Left kidney (tissue), 2 donors: ENCODE results near the gene SLC25A21. TPM values are rescaled to one million over a fixed set of nuclear protein-coding genes. Genes with fewer than 3 reads are reported as not detected.
"Not testable (repeated sequence)": the region's sequence is repeated elsewhere in the genome, so short reads cannot be mapped to it uniquely, and the experiment has no call there.

Experiments
- DNase-seq: peaks from one replicate; pipeline ENCODE4 v3.0.0-alpha.2; 2013
- polyA plus RNA-seq: library from polyadenylated mRNA; unstranded; fragments of 120-200 nt; gene quantifications from one replicate; pipeline ENCODE4 v1.2.1, GENCODE V29; 2013; ENCODE audit not compliant: insufficient read length

Gene SLC25A21
- polyA plus RNA-seq, 1 donor = 4.4 TPM

DNA sequence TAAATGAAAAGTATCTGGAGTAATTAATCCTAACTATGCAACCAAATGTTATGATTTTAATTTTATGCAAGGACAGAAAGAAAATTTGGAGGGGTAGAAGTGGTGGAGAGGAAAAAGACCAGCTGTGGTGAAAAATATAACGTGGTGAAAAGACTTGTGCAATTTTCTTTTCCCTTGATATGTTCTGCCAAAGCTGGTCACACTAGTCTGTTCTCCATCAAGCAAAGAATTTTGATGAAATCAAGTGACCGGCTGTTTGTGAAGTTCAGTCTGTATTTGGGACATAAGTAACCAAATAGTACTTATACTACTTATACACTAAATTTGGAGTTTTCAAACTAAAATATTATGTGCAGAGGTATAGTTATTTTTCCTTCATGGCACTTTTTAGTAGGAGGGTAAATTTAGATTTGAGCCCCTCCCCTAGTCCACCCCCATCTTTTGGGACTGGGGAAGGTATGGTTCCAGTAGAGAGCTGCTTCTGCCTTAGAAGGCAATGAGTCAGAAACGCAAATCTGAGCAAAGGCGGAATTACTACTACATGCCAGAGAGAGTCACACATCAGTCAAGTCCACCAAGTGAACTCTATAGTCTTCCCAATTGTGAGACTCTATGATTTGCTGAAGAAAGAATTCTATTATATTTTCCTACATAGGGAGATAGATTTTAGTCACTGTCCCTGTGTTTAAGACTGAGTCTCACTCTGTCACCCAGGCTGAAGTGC is 229.7 kb downstream of the SLC25A21 start:
- no peak for DNase-seq

DNA sequence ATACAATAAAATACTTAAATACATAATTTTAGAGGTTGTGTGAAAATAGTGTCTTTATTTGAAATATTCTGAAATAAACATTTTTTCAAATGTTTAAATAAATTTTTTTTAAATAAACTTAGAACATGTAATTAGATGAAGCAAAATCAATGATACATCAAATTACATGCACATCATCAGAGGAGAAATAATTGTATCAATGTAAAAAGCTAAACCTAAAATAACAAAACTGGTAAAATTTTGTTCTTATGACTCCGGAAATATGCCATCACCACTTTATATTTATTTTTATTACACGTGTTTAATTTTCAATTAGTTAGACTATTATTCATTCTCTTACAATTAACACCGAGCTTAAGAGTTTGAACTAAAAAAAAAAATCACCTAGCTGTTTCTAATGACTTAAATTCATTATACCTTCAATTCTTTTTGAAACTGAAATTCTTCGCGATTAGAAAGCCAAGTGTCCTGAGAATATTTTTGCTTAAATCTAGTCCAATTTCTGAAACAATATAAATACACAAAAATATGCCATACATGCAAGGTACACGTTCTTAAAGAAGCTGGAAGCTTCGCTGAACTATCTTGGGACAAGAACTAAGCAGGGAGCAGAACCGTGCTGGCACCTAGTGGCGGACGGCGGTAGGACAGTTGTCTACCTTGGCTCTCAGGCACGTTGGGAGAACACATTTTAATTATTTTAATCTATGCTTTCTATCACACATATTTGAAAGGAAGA is 230.5 kb downstream of the SLC25A21 start:
- DNase-seq = peak; percentile 62

DNA sequence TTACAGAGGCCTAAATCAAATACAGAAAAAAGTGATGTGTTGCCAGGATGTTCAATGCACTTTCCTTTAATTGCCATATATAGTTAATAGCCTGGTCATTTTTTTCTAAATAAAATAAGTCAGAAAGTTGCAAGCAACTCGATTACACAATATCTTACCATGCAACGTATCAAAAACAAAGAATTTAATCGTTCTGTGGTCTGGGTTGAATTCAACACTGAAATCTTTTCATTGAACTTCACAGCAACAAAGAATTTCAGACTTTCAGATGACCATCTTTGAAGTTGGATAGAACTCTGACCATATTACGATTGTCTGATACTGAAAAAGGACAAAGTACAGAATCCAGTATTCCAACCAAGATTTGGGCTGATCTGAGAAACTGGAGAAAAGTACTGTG is 231.9 kb downstream of the SLC25A21 start:
- no peak for DNase-seq

DNA sequence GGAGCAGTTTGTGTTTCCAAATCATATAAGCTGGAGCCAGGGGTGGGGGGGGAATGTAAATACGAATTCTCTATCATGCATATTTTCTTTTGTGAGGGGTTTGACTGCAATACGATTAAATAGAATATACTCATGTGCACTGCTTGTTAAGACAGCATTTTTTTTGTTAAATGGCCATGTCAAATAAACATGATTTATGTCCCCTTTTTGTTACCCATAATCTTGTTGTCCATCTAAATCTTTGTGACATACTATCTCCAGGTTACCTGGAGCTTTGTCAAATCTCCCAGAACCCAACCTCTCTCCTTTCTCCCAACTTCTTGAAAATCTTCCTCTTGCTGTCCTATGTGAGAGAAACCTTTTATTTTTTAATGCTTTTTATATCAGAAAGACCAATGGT is 233.1 kb downstream of the SLC25A21 start:
- DNase-seq = no peak

DNA sequence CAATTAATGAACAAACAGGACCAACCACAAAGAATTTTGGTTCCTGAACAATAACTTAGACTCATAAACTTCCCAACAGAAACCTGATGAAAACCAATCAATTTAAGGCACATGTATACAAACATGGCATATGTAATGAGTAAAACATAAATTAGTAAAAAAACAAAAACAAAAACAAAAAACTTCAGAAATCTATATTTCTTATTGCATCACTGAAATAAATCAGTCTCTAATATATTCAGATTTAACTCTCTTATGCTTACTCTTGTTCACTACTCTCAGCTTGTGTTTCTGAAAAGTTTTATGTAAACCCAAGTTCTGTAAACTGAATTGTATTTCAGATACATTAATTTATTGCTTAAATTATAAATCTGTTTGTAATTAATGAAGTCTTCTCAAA is 233.7 kb downstream of the SLC25A21 start:
- DNase-seq = no peak

DNA sequence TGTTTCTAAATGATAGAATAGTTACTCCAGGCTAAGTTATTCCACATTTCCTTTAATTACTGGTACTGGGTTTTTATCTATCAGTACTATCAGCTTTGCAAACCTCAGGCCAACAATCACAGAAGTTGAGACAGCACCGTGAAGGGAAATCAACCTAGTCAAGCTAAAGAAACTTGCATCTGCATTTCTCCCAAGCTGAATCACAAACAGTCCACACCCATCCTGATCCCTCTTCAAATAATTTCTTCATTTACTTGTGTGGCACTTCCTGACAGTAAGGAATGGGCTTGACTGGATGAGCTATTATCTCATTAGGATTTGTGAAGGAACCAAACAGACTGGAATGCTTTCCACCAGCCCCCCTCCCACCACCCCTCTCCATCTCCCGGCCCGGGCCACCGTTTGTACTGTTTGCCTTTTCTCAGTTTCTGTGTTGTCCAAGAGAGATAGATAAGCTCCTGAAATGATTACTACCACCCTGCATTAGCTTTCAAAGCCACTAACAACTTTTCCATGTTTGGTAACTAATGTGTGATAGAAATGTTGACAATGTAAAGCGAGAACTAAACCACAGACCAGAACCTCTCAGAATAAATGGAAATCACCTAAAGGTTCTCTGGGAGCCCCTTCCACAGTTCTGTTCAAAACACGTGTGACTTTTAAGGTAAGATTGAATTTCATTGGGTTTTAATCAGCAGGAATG is 236.3 kb downstream of the SLC25A21 start:
- no peak for DNase-seq

DNA sequence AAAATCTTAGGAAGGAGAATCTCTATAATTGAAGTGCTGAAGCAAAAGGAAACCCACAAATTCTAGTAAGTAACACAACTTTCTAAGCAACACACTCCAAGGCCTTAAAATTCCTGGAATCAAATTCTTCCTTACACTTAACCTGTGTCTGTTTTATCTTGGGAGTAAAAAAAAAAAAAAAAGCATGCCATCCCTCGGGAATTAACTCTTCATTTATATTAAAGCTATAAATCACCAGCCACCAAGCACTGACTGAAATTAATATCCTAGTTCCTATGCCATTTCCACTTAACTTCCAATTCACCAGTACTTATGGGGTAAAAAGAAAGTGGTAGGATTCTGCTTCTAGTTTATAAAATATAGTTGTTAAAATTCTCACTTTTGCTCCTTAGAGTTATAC is 238.1 kb downstream of the SLC25A21 start:
- DNase-seq = no peak

DNA sequence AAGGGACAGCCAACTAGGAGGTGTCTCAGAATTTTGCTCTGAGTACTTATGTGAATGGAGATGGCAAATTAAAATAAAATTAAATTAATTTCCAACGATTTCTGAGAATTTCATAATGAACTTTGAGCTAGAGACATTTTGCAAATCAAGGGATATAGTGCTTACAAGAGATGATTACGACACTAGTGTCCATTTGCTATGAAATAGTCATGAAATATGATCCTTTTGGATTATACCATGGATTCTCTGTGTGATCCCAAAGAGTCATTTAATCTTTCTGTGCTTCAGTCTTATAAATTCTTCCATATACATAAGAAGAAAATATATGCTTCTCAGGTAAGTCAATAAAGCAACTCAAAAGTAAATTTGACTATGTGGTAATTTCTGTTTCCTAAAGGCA is 240.6 kb downstream of the SLC25A21 start:
- no peak for DNase-seq

DNA sequence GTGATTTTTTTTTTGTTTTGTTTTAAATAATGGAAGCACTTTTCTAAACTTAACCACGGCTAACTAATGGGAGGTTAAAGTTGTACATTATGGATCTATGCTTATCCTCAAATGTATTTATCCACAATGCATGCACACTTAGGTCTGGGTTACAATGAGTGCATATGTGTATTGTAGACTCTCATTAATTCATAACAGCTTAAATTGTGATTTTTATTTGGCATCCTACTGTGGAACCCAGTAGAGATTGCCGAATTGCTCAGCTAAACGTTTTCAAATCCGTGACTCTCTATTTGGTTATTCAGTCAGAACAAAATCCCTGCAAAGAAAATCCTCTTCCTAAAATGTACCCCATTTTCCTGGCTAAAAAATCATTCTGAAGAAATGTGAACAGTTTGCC is 244.0 kb downstream of the SLC25A21 start:
- no peak for DNase-seq

DNA sequence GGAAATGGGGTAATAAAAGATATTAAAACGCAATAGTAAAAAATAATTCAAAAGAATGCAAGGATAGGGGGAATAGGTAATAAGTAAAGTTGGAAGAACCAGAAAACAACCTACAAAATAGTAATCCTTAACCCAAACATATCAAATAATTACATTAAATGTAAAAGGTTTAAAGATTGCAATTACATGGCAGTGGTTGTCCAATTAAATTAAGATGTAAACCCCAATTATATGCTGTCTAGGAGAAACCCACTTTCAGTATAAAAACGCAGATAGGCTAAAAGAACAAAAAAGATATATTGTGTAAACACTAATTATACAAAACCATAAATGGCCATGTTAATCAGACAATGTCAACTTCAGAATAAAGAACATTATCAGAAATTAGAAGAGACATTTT is 247.3 kb downstream of the SLC25A21 start:
- no peak for DNase-seq

DNA sequence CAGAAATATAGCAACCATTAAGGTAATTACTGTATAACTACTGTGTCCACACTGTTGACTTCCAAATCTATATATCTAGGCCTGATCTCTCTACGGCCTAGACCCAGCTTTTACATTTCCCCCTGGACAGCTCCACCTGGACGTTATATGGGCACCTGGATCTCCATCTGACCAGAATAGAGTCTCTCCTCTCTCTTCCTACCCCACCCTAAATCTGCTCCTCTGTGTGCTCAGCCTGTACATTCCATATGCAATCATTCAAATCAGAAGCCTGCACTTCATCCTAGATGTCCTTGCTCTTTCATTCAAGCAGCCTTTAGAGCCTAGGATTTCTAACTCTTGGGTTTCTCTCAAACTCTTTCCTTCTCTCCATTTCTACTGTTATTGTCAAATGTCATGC is 255.7 kb downstream of the SLC25A21 start:
- no peak for DNase-seq

DNA sequence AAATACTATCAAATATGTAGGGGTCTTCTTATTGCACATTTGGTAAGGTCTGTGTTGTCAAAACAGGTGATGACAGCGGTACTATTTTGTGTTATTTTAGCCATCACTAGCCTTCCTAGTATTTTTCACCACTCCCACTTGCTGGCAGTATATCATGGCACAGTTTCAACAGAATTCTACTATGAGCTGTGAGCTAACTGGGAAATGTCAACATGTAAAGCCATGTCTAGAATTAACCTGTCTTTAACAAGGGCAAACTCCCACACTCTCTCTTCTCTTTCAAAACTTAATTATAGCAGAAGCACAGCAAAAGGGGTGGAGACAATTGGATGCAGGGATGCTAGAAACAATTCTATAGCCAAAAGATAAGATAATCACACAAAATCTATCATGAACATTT is 257.3 kb downstream of the SLC25A21 start:
- peak; percentile 26 for DNase-seq

DNA sequence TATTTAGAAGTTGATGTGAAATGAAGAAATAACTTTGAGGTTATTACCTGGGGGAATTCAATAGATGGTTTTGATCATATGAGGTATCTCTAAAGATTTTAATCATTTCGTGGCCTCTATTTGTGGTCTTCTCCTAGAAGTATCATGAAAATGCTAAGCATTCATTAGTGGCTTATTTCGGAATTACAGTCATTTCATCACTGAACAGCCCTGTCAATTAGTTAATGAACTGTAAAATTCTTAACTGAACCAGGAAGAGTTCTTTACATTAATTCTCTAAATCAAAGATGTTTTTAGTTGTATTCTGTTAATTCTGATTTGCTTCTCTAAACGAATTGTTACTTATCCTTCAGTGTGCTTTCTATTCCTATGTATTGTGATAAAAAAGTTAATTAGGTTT is 261.8 kb downstream of the SLC25A21 start:
- DNase-seq = no peak

DNA sequence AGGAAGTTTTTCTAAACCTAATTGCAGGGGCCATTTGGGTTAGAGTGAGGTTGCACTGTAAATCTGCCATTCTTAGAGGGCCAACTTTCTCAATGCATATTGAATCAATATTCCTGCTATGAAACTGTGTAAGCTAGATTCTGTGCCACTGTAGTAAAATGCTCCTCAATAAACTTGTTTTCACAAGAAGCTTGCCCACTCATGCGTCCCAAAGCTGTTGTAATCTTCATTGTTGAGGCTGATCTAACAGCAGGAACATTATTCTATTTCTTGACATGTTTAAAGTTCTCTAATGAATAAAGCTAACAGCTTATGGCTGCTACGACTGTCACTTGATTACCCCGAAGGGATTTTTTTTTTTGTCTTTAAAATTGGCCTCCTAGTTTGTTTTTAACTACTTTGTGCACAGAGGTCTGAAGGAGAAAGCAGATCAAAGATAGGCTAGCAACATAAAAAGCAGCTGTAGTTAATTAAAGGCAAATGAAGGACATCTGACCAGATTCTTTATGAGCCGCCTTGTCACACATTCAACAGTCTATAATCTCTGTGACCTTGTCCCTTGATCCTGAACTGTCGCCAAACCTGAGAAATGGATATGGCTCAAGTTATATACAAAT is 267.0 kb downstream of the SLC25A21 start:
- peak; percentile 15 for DNase-seq

DNA sequence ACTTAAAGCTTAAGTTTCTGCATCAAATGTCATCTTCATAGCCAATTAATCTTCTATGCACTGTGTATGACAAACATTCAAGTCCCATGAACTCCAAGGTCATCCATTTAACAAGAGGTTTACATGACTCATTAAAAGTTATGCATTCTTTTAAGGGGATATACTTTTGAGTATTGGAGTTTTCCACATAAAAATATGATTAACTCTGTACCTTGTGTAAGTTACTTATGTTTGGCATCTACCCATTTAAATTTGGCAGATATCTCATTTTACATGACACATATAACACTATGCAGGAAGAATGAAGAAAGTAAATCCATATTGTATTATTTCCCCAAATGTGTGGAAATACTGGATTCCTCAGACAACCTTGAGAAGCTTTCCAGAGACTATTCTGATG is 270.5 kb downstream of the SLC25A21 start:
- DNase-seq = no peak

DNA sequence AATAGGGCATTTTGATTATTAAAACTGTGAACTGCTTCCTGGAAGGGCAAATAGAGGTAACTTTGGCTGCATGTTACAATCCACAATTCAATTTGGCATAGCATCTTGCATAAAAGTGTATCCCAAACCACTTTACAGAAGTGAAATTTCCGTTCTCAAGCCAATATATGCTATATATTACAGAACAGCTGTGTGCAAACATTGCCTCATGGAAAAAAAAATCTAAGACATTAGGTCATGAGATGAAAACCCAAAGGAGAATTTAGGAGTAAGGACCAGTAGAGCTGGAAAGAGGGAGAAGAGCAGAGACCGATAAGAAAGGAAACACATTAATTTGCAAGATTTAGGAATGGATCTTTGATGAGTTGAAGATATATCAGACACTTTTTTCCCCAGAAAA is 271.6 kb downstream of the SLC25A21 start:
- no peak for DNase-seq

DNA sequence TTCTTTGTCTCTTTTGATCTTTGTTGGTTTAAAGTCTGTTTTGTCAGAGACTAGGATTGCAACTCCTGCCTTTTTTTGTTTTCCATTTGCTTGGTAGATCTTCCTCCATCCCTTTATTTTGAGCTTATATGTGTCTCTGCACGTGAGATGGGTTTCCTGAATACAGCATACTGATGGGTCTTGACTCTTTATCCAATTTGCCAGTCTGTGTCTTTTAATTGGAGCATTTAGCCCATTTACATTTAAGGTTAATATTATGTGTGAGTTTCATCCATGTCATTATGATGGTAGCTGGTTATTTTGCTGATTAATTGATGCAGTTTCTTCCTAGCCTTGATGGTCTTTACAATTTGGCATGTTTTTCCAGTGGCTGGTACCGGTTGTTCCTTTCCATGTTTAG is 276.1 kb downstream of the SLC25A21 start:
- not testable (repeated sequence) for DNase-seq

DNA sequence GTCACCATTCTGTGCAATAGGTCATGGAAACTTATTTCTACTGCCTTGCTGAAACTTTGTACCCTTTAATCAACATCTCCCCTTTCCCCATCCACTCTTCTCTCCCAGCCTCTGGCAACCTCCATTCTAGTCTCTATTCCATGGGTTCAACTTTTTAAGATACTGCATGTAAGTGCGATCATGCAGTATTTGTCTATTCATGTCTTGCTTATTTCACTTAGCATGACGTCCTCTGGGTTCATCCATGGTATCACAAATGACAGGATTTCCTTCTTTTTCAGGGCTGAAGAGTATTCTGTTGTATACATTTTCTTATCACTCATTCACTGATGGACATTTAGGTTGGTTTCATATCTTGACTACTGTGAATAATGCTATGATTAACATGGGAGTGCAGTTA is 288.4 kb downstream of the SLC25A21 start:
- no peak for DNase-seq

DNA sequence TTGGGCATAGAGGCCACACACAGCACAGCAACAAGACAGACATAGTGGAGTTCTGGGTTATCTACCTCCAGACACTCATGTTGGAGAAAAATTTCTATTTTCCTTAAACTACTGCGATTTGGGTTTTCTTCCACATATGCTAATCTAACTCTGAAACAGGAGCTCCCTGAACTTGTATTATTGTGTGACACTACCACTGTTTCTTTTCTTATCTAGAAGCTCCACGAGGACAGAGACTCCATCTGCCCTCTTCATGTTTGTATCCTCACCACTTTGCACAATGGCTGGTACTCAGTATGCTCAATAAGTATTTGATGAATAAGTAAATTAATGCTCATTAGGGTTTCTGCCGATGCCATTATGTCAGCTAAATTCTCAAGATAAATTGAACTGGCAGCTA is 292.1 kb downstream of the SLC25A21 start:
- no peak for DNase-seq

DNA sequence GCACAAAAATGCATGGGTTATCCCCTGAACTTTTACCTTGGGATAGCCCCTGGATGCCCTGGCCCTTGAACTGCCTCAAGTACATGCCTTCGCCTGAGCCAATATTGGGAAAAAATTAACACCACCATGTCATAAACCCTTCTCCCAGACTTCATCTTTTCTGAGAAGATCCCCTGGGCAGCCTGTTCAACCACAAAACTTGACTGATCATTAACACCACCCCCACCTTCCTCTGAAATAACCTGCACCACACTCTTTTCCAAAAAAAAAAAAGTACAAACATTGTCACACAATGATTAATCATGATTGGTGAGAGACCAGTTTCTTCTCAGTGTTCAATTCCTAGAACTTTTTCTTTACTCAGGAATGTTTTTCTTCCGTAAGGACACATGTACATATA is 292.8 kb downstream of the SLC25A21 start:
- no peak for DNase-seq

DNA sequence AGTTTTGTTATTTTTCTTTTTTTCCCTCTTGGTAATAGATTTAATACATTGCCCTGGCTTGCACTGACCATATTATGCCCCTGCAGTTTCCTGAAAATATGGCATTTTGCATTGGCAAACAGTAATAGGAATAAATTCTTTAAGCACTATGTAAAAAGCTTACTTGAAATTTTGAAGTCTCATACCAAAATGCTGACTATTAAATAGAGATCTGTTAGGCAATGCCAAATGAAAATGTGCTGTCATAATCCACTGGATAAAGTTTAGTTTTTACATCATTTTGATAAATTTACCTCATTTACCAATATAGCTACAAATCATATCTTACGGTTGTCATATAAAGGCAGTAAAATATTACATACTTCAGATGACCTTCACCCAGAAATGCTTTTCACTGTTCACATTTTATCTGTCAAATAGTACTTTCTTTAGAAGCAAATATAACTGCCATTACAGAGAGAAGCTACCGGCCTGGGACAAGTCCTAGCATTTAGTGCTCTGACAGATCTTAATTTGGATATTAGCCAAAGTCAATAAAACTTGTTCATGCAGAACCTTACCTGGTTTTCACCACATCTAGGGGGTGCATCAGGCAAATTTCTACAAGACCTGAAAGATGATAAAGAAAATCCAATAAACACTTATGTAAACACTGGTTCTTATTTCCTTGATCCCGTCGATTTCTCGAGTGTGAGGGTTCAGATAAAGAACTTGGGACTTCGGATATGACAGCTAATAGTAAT is 297.8 kb downstream of the SLC25A21 start:
- no peak for DNase-seq

DNA sequence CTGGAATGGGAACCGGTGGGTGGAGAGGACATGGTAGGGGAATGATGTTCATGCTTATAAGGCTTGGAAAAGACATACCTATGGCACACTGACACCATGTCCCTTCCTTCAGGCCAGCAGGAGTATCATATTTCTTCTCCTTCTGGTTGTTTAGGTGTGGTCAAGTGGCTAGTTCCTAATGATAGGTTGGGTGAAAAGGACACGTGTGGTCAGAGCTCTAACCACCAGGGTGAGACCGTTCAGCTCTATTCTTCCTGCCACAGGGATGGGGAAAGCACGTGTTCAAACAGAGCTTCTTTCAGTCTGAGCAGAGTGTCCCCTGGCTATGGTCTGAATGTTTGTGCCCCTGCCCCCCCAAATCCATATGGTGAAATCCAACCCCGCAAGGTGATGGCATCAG is 301.6 kb downstream of the SLC25A21 start:
- DNase-seq = no peak
